SK-N-SH (cell line): ENCODE measurements around the gene RAB4A. TPM values are rescaled to one million over a fixed set of nuclear protein-coding genes. Genes with fewer than 3 reads are reported as not detected.

Source experiments
- CTCF ChIA-PET: fragments of 300-600, 350-600 bp; formaldehyde crosslinking; extraction: SDS; loops from one replicate; lab custom pipeline; 2021; lab: Yijun Ruan, JAX
- POLR2A ChIA-PET: fragments of 350-600 bp; sonication (Branson Sonifier 250); formaldehyde crosslinking; extraction: SDS; loops from one replicate; lab custom pipeline; 2020; ENCODE audit warnings: antibody characterized with exemption, inconsistent platforms; lab: Yijun Ruan, JAX
- DNase-seq: peaks from one replicate; pipeline ENCODE4 v3.0.0; 2012
- H2AFZ ChIP-seq: fragments of 200-600 bp; sonication (generic); 2 replicates; pipeline ENCODE4 v1.8.1; 2016; ENCODE audit warnings: antibody characterized with exemption, mild to moderate bottlenecking, low read depth
- H3F3A ChIP-seq: fragments of 200-600 bp; sonication (generic); replicated peaks from 2 replicates; pipeline ENCODE3; 2016; ENCODE audit warnings: antibody characterized with exemption, mild to moderate bottlenecking; ENCODE audit not compliant: insufficient read depth
- H3K27ac ChIP-seq, 2 experiments: fragments of 200-500 bp in 1 of 2; fragments of 200-600 bp in 1 of 2; sonication (Bioruptor generic) in 1 of 2; sonication (generic), shearing (Covaris generic) in 1 of 2; 2 replicates each; pipeline versions ENCODE4 v1.5.1 to v1.6.1; 2014 to 2016; ENCODE audit warnings: low read depth in 2 of 2, inconsistent platforms in 1 of 2, low read length in 1 of 2, mild to moderate bottlenecking in 1 of 2, mixed read lengths in 1 of 2
- H3K27me3 ChIP-seq: fragments of 200-600 bp; sonication (generic), shearing (Covaris generic); 2 replicates; pipeline ENCODE4 v1.6.1; 2016; ENCODE audit warnings: mixed run types; ENCODE audit not compliant: insufficient read depth
- H3K36me3 ChIP-seq, 2 experiments: fragments of 200-500 bp in 1 of 2; fragments of 200-600 bp in 1 of 2; sonication (Bioruptor generic) in 1 of 2; sonication (generic) in 1 of 2; replicated peaks in 1 of 2; 2 replicates each; pipeline versions ENCODE3 to v1.5.1; 2014 to 2016; ENCODE audit warnings: low read length in 1 of 2, mild to moderate bottlenecking in 1 of 2; ENCODE audit not compliant: insufficient read depth in 2 of 2, control insufficient read depth in 1 of 2
- H3K4me1 ChIP-seq, 2 experiments: fragments of 200-500 bp in 1 of 2; fragments of 200-600 bp in 1 of 2; sonication (Bioruptor generic) in 1 of 2; sonication (generic), shearing (Covaris generic) in 1 of 2; 2 replicates each; pipeline versions ENCODE4 v1.5.1 to v1.6.1; 2014 to 2016; ENCODE audit warnings: low read depth in 1 of 2, low read length in 1 of 2, mixed run types in 1 of 2; ENCODE audit not compliant: insufficient read depth in 2 of 2, control insufficient read depth in 1 of 2
- H3K4me2 ChIP-seq: fragments of 200-600 bp; sonication (generic), shearing (Covaris generic); 2 replicates; pipeline ENCODE4 v1.6.1; 2017; ENCODE audit warnings: mixed run types
- H3K4me3 ChIP-seq, 2 experiments: fragments of 200-500 bp in 1 of 2; fragments of 200-600 bp in 1 of 2; sonication (Bioruptor generic) in 1 of 2; sonication (generic), shearing (Covaris generic) in 1 of 2; 2 replicates each; pipeline versions ENCODE4 v1.5.1 to v1.8.1; 2014 to 2016; ENCODE audit warnings: low read depth in 2 of 2, inconsistent platforms in 1 of 2, low read length in 1 of 2, mild to moderate bottlenecking in 1 of 2, mixed read lengths in 1 of 2, moderate library complexity in 1 of 2
- H3K79me2 ChIP-seq: fragments of 200-600 bp; sonication (generic); 2 replicates; pipeline ENCODE4 v1.8.1; 2017; ENCODE audit warnings: mild to moderate bottlenecking; ENCODE audit not compliant: insufficient read depth
- H3K9ac ChIP-seq: fragments of 200-600 bp; sonication (generic); 2 replicates; pipeline ENCODE4 v1.6.1; 2017; ENCODE audit warnings: mixed run types
- H3K9me2 ChIP-seq: fragments of 200-600 bp; sonication (generic); 2 replicates; pipeline ENCODE4 v1.6.1; 2017; ENCODE audit warnings: mixed run types
- H3K9me3 ChIP-seq: fragments of 200-600 bp; sonication (generic); 2 replicates; pipeline ENCODE4 v1.6.1; 2017; ENCODE audit warnings: mixed run types, mild to moderate bottlenecking, moderate library complexity
- H4K20me1 ChIP-seq: fragments of 200-600 bp; sonication (generic); 2 replicates; pipeline ENCODE4 v1.6.1; 2017; ENCODE audit warnings: mild to moderate bottlenecking, mixed run types; ENCODE audit not compliant: insufficient read depth
- EZH2phosphoT487 ChIP-seq: fragments of 200-600 bp; sonication (generic); IDR thresholded peaks from 2 replicates; pipeline ENCODE4 v1.6.1; 2017; ENCODE audit warnings: low read depth, mixed run types, mild to moderate bottlenecking, antibody characterized with exemption, moderate library complexity, borderline replicate concordance
- FOXJ3 ChIP-seq: sonication (generic); formaldehyde crosslinking; IDR thresholded peaks from 2 replicates; pipeline ENCODE4 v1.5.1; 2020; ENCODE audit warnings: mild to moderate bottlenecking, missing genetic modification reagents
- GATA2 ChIP-seq: sonication (generic); formaldehyde crosslinking; IDR thresholded peaks from 2 replicates; pipeline ENCODE4 v1.5.0; 2020; ENCODE audit warnings: mild to moderate bottlenecking, missing genetic modification reagents
- MAX ChIP-seq: IDR thresholded peaks from 2 replicates; pipeline ENCODE4 v1.4.0; 2012; ENCODE audit warnings: low read depth
- MEF2A ChIP-seq: IDR thresholded peaks from 2 replicates; pipeline ENCODE4 v1.4.0; 2012; ENCODE audit warnings: low read depth, borderline replicate concordance
- MXI1 ChIP-seq: IDR thresholded peaks from 2 replicates; pipeline ENCODE4 v1.6.1; 2012; ENCODE audit warnings: mild to moderate bottlenecking, low read depth, low read length, improper control_type of control experiment
- NFIC ChIP-seq: IDR thresholded peaks from 2 replicates; pipeline ENCODE4 v1.4.0; 2012; ENCODE audit warnings: borderline replicate concordance
- RAD21 ChIP-seq: IDR thresholded peaks from 2 replicates; pipeline ENCODE4 v1.6.1; 2012; ENCODE audit warnings: mild to moderate bottlenecking, low read length
- RCOR1 ChIP-seq: fragments of 150-350 bp; IDR thresholded peaks from 2 replicates; pipeline ENCODE4 v1.6.1; 2017; ENCODE audit warnings: antibody characterized with exemption, low read length
- RFX5 ChIP-seq: IDR thresholded peaks from 2 replicates; pipeline ENCODE4 v1.6.1; 2012; ENCODE audit warnings: mild to moderate bottlenecking, improper control_type of control experiment, low read length
- RXRA ChIP-seq: IDR thresholded peaks from 2 replicates; pipeline ENCODE4 v1.4.0; 2012; ENCODE audit warnings: low read depth, mild to moderate bottlenecking, borderline replicate concordance
- SMC3 ChIP-seq: IDR thresholded peaks from 2 replicates; pipeline ENCODE4 v1.6.1; 2012; ENCODE audit warnings: low read depth, low read length, improper control_type of control experiment
- TCF12 ChIP-seq: IDR thresholded peaks from 2 replicates; pipeline ENCODE4 v1.4.0; 2012
- TEAD4 ChIP-seq: IDR thresholded peaks from 2 replicates; pipeline ENCODE4 v1.4.0; 2012; ENCODE audit warnings: mild to moderate bottlenecking, borderline replicate concordance; ENCODE audit not compliant: insufficient read depth
- USF1 ChIP-seq: IDR thresholded peaks from 2 replicates; pipeline ENCODE4 v1.4.0; 2012; ENCODE audit warnings: low read depth, borderline replicate concordance
- USF2 ChIP-seq: fragments of 150-350 bp; IDR thresholded peaks from 2 replicates; pipeline ENCODE4 v1.6.1; 2017; ENCODE audit warnings: antibody characterized with exemption, low read length, low read depth, borderline replicate concordance
- WGBS: methylation state at CpG from one replicate; pipeline ENCODE4 v1.1.6; 2017; ENCODE audit warnings: low lambda C conversion rate; 5-methylcytosine and 5-hydroxymethylcytosine counted together
- polyA plus RNA-seq, 3 experiments: library from polyadenylated mRNA; depleted of rRNA; stranded (reverse); fragments of >200 nt; gene quantifications; 2 replicates each; pipeline ENCODE4 v1.2.3, GENCODE V29; 2012
- TF ChIP-seq, protein P1 (sequence below): fragments of 150-350 bp; IDR thresholded peaks from 2 replicates; pipeline ENCODE4 v1.6.1; 2016; ENCODE audit warnings: mild to moderate bottlenecking, low read depth, low read length
- TF ChIP-seq, protein P2 (sequence below): IDR thresholded peaks from 2 replicates; pipeline ENCODE4; 2012
- TF ChIP-seq, protein P3 (sequence below): IDR thresholded peaks from 2 replicates; pipeline ENCODE4 v1.6.1; 2012; ENCODE audit warnings: mild to moderate bottlenecking, low read depth, low read length, moderate library complexity
- TF ChIP-seq, protein P4 (sequence below): fragments of 200-600 bp; sonication (generic); IDR thresholded peaks from 2 replicates; pipeline ENCODE4 v1.6.1; 2017; ENCODE audit warnings: antibody characterized with exemption, mild to moderate bottlenecking, moderate library complexity

RAB4A gene
- polyA plus RNA-seq, 1 of the 3 experiments (the other 2 are of a cell fraction) = 28.1 TPM

- peaks cover 26% of the 10 kb centered on the region for H3F3A ChIP-seq
- H3K36me3 ChIP-seq = peaks cover 3 to 14% of the 10 kb centered on the region in 2 experiments
- H3K9me2 ChIP-seq = no peaks in the 10 kb centered on the region
- H3K27ac ChIP-seq = peak overlapping the region in 1 of 2 experiments; percentile 36; a peak in 2 of 4 replicates
- H3K79me2 ChIP-seq = peaks cover 82% of the 10 kb centered on the region
- no peak overlapping the region for H3K9ac ChIP-seq
- H3K4me2 ChIP-seq = peak overlapping the region; percentile 12; the same call in 1 of the 2 replicates
- WGBS = 82% methylated on average over 6 of the region's 6 CpGs
- no peaks in the 10 kb centered on the region for H3K9me3 ChIP-seq
- no peak overlapping the region for H3K4me3 ChIP-seq
- H4K20me1 ChIP-seq = peaks cover 34% of the 10 kb centered on the region
- no peak for TF ChIP-seq FOXJ3 (CRISPR knock-in tag)
- TF ChIP-seq USF1 = no peak
- no peak for TF ChIP-seq SMC3
- TF ChIP-seq RAD21 = no peak
- TF ChIP-seq, protein P1, sequence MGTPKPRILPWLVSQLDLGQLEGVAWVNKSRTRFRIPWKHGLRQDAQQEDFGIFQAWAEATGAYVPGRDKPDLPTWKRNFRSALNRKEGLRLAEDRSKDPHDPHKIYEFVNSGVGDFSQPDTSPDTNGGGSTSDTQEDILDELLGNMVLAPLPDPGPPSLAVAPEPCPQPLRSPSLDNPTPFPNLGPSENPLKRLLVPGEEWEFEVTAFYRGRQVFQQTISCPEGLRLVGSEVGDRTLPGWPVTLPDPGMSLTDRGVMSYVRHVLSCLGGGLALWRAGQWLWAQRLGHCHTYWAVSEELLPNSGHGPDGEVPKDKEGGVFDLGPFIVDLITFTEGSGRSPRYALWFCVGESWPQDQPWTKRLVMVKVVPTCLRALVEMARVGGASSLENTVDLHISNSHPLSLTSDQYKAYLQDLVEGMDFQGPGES = no peak
- TF ChIP-seq TEAD4 = no peak
- TF ChIP-seq USF2 = no peak
- no peak for TF ChIP-seq RXRA
- TF ChIP-seq, protein P2, sequence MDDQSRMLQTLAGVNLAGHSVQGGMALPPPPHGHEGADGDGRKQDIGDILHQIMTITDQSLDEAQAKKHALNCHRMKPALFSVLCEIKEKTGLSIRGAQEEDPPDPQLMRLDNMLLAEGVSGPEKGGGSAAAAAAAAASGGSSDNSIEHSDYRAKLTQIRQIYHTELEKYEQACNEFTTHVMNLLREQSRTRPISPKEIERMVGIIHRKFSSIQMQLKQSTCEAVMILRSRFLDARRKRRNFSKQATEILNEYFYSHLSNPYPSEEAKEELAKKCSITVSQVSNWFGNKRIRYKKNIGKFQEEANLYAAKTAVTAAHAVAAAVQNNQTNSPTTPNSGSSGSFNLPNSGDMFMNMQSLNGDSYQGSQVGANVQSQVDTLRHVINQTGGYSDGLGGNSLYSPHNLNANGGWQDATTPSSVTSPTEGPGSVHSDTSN = no peak
- TF ChIP-seq, protein P3, sequence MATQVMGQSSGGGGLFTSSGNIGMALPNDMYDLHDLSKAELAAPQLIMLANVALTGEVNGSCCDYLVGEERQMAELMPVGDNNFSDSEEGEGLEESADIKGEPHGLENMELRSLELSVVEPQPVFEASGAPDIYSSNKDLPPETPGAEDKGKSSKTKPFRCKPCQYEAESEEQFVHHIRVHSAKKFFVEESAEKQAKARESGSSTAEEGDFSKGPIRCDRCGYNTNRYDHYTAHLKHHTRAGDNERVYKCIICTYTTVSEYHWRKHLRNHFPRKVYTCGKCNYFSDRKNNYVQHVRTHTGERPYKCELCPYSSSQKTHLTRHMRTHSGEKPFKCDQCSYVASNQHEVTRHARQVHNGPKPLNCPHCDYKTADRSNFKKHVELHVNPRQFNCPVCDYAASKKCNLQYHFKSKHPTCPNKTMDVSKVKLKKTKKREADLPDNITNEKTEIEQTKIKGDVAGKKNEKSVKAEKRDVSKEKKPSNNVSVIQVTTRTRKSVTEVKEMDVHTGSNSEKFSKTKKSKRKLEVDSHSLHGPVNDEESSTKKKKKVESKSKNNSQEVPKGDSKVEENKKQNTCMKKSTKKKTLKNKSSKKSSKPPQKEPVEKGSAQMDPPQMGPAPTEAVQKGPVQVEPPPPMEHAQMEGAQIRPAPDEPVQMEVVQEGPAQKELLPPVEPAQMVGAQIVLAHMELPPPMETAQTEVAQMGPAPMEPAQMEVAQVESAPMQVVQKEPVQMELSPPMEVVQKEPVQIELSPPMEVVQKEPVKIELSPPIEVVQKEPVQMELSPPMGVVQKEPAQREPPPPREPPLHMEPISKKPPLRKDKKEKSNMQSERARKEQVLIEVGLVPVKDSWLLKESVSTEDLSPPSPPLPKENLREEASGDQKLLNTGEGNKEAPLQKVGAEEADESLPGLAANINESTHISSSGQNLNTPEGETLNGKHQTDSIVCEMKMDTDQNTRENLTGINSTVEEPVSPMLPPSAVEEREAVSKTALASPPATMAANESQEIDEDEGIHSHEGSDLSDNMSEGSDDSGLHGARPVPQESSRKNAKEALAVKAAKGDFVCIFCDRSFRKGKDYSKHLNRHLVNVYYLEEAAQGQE = no peak
- no peak for TF ChIP-seq TCF12
- TF ChIP-seq GATA2 (CRISPR knock-in tag) = no peak
- no peak for TF ChIP-seq NFIC
- TF ChIP-seq RCOR1 = no peak
- TF ChIP-seq MXI1 = no peak
- TF ChIP-seq MEF2A = no peak
- TF ChIP-seq MAX = no peak
- TF ChIP-seq, protein P4, sequence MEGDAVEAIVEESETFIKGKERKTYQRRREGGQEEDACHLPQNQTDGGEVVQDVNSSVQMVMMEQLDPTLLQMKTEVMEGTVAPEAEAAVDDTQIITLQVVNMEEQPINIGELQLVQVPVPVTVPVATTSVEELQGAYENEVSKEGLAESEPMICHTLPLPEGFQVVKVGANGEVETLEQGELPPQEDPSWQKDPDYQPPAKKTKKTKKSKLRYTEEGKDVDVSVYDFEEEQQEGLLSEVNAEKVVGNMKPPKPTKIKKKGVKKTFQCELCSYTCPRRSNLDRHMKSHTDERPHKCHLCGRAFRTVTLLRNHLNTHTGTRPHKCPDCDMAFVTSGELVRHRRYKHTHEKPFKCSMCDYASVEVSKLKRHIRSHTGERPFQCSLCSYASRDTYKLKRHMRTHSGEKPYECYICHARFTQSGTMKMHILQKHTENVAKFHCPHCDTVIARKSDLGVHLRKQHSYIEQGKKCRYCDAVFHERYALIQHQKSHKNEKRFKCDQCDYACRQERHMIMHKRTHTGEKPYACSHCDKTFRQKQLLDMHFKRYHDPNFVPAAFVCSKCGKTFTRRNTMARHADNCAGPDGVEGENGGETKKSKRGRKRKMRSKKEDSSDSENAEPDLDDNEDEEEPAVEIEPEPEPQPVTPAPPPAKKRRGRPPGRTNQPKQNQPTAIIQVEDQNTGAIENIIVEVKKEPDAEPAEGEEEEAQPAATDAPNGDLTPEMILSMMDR = no peak
- TF ChIP-seq RFX5 = no peak
- TF ChIP-seq EZH2phosphoT487 = no peak
- TF ChIP-seq, all 33 proteins: peak for 0
- CTCF ChIA-PET = no interaction called here
- no peak overlapping the region for H2AFZ ChIP-seq
- POLR2A ChIA-PET = no interaction called here
- H3K4me1 ChIP-seq = peaks cover 0 to 4% of the 10 kb centered on the region in 2 experiments; a peak in 2 of 4 replicates
- DNase-seq = no peak
- H3K27me3 ChIP-seq = no peaks in the 10 kb centered on the region
Observed at GRCh38 chr1:229280037-229280828, 9.3 kb downstream of the RAB4A start.
